Activated effector memory CD4-positive, alpha-beta T cell treated with Interleukin-2 at 50 U/mL for 16 hours (primary cell): ENCODE measurements around the gene DEXI.
"Not testable (repeated sequence)": the region's sequence is repeated elsewhere in the genome, so short reads cannot be mapped to it uniquely, and the experiment has no call there.

Source experiments
- DNase-seq: peaks from one replicate; pipeline ENCODE4 v3.0.0-alpha.2; 2020

The DEXI gene

DNA sequence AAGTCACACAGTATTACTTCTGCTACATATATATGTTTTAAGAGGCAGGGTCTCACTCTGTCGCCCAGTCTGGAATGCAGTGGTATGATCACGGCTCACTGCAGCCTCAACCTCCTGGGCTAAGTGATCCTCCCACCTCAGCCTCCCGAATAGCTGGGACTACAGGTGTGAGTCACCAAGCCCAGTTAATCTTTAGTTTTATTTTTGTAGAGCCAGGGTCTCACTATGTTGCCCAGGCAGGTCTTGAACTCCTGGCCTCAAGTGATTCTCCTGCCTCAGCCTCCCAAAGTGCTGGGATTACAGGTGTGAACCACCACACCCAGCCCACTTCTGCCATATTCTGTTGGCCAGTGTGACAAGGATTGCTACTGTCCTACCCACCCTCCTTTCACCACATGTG is 17.0 kb downstream of the DEXI start:
- not testable (repeated sequence) for DNase-seq

DNA sequence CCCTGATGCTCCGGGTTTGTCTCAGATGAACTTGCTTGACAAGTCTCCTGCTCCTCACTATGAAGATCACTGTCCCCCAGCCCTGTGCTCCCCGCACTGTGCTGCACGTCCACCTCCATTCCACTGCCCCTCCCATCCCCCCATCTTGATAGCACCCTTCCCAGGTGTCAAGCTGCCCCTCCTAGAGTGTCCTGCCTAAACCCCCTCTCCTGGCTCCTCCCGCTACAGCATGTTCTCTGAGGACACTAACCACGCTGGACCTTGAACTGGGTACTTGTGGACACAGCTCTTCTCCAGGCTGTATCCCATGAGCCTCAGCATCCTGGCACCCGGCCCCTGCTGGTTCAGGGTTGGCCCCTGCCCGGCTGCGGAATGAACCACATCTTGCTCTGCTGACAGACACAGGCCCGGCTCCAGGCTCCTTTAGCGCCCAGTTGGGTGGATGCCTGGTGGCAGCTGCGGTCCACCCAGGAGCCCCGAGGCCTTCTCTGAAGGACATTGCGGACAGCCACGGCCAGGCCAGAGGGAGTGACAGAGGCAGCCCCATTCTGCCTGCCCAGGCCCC is 18.5 kb downstream of the DEXI start:
- no peak for DNase-seq

DNA sequence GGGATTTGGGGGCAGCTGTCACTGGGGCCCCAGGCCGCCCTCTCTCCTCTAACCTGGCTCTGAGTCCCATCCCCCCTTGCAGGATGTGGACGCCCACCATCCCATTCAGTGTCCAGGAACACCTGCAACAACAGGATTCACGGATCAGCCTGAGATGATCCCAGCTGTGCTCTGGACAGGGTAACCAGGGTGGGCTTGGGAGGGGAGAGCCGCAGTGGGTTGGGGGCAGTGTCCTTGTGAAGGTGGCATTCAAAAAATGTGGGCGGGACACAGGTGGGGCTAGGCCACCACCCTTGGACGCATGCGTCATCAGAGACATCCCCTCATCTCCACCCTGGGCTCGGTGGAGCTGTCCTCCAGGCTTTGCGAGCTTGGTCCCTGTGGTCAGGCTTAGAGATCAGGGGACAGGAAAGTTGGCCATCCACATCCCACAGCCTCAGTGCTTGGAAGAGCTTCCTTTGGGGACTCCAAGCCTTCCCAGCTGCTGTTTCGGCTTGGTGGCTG is 19.1 kb downstream of the DEXI start:
- no peak for DNase-seq

DNA sequence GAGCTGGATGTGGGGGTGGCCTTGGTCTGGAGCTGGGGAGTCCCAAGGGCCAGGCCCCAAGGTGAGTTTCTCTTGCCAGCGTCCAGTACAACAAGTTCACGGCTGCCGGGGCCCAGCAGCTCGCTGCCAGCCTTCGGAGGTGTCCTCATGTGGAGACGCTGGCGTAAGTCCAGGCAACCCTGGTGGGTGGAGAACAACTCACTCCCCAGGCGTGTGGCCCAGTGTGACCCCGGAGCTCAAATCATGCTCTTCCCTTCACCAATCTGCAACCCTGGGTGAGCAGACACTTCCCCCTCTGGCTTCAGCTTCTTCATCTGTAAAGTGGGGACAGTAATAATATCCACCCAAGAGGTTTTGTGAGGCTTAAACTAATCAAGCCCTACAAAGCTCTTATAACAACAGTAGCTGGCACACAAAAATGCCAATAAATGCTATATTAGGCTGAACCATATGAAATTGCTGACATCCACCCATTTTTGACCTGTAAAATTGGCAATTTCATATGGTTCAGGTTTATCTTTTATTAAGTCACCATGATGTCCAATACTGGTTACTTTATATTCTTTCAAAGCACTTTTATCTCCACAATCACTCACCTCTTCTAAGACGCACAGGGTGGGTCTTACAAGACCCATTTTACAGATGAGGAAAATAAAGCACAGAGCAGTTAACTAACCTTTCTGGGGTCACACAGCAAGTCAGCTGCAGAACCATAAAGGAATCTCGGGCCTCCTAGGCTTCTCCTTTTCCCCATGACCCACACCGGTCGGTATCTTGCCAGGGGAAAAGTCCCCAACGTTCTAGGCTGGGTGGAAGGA is 19.7 kb downstream of the DEXI start:
- no peak for DNase-seq

DNA sequence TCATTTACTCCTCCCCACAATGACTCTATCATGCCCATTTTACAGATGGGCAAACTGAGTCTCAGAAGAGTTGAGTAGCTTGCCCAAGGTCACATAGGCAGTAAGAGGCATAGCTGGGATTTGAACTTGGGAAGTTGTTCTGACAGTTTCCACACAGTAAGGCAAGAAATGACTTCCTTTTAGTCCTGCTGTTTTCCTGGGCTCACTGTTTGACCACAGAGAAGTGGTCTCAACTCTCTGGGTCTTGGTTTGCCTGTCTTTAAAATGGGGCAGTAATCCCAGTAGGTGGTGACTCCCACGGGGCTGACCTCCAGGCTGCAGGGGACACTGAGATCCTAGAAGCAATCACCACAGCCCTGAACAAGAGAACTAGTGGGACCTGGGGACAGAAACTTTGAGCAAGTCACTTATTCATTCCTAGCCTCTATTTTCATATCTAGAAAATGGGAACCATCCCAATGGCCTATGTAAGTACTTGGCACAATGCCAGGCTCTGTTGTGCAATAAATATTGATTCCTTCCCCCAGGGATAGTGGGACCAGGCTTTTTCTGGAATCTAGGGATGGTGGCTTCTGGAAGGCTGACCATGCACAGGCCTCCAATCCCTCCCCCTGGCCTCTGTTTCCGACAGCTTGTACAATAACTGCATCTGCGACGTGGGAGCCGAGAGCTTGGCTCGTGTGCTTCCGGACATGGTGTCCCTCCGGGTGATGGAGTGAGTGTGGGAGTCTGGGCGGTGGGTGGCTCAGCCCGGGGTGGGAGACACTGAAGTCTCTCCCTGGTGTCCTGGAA is 20.5 kb downstream of the DEXI start:
- DNase-seq, result no peak

DNA sequence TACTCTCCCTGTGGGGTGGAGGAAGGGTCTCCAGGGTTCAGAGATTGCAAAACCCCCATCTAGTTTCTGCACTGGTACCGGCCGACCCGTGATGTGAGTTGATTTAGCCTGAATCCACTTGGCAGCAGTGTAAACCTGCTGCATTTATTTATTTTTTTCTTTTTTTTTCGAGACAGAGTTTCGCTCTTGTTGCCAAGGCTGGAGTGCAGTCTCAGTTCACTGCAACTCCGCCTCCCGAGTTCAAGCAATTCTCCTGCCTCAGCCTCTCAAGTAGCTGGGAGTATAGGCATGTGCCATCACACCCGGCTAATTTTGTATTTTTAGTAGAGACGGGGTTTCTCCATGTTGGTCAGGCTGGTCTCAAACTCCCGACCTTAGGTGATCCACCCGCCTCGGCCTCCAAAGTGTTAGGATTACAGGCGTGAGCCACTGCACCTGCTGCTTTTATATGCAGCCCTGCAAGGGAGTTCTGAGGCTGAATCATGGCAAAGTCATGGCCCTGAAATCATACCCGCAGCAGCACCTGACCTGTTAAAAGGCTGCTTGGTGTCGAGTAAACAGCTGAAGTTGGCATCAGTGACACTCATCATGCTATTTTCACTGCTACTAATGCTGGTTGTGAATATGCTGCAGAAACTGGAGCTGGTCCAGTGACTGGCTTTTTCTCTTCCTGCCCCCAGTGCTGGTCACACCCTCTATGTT is 21.4 kb downstream of the DEXI start:
- no peak for DNase-seq

DNA sequence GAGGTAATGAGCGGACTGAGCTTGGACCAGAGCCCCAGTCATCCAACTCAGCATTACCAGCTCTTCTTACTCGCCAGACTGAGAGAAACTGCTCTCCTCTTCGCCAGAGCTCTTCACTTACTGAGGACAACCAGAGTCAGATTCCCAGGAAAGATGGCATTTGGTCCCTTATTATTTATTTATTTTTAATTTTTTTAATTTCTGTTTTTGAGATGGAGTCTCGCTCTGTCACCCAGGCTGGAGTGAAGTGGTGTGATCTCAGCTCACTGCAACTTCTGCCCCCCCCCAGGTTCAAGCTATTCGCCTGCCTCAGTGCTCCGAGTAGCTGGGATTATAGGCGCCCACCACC is 23.3 kb downstream of the DEXI start:
- no peak for DNase-seq

DNA sequence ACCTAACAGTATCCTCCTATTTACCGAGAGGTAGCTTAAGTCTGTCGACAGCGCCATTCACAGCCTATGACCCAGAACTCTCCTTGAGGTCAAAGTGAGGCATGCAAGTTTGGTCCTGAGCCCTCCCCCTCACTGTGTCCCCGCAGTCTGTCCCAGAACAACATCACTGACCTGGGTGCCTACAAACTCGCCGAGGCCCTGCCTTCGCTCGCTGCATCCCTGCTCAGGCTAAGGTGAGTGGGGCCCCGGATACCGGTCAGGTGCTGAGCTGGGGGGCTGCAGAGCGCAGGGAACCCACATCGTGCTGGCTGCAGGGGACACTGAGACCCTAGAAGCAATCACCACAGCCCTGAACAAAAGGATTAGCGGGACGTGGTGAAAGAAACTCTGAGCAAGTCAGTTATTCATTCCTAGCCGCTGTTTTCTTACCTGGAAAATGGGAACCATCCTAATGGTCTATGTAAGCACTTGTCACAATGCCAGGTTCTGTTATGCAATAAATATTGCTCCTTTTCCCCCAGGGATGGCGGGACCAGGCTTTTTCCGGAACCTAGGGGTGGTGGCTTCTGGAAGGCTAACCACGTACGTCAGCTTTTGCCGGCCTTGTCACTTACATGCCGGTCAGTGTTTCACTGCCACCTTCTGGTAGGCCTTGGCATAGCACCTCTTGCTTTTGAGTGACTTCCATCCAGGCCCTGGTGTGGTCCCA is 23.8 kb downstream of the DEXI start:
- DNase-seq, result peak; percentile 68

DNA sequence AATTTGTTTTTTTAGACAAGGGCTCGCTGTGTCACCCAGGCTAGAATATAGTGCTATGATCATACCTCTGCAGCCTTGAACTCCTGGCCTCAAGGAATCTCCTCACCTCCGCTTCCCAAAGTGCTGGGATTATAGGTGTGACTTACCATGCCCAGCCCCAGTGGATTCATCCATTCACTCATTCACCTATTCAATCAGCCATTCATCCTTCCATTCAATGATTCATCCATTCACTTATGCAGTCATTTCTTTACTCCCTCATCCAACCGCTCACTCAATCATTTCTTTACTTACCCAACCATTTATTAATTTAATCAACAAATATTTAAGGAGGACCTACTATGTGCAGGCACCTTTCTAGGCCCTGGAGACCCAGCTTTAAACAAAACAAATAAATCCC is 25.7 kb downstream of the DEXI start:
- no peak for DNase-seq

DNA sequence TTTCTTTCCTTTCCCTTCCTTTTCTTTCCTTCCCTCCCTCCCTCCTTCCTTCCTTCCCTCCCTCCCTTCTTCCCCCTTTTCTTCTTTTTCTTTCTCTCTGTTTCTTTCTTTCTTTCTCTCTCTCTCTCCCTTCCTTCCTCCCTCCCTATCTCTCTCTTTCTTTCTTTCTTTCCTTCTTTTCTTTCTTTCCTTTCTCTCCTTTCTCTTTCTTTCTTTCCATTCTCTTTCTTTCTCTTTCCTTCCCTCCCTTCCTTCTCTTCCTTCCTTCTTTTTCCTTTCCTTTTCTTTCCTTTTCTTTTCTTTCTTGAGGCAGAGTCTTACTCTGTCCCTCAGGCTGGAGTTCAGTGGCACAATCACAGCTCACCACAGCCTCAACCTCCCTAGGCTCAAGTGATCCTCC is 31.0 kb downstream of the DEXI start:
- no peak for DNase-seq

DNA sequence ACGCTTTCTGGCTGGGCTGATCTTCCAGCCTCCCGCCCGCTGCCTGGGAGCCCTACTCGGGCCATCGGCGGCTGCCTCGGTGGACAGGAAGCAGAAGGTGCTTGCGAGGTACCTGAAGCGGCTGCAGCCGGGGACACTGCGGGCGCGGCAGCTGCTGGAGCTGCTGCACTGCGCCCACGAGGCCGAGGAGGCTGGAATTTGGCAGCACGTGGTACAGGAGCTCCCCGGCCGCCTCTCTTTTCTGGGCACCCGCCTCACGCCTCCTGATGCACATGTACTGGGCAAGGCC is 34.6 kb downstream of the DEXI start:
- no peak for DNase-seq

DNA sequence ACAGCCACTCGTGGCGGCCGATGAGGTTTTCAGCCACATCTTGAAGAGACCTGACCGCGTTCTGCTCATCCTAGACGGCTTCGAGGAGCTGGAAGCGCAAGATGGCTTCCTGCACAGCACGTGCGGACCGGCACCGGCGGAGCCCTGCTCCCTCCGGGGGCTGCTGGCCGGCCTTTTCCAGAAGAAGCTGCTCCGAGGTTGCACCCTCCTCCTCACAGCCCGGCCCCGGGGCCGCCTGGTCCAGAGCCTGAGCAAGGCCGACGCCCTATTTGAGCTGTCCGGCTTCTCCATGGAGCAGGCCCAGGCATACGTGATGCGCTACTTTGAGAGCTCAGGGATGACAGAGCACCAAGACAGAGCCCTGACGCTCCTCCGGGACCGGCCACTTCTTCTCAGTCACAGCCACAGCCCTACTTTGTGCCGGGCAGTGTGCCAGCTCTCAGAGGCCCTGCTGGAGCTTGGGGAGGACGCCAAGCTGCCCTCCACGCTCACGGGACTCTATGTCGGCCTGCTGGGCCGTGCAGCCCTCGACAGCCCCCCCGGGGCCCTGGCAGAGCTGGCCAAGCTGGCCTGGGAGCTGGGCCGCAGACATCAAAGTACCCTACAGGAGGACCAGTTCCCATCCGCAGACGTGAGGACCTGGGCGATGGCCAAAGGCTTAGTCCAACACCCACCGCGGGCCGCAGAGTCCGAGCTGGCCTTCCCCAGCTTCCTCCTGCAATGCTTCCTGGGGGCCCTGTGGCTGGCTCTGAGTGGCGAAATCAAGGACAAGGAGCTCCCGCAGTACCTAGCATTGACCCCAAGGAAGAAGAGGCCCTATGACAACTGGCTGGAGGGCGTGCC is 35.1 kb downstream of the DEXI start:
- DNase-seq, result no peak

DNA sequence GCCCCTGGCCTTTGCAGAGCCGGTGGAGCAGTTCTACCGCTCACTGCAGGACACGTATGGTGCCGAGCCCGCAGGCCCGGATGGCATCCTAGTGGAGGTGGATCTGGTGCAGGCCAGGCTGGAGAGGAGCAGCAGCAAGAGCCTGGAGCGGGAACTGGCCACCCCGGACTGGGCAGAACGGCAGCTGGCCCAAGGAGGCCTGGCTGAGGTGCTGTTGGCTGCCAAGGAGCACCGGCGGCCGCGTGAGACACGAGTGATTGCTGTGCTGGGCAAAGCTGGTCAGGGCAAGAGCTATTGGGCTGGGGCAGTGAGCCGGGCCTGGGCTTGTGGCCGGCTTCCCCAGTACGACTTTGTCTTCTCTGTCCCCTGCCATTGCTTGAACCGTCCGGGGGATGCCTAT is 35.8 kb downstream of the DEXI start:
- DNase-seq, result no peak

DNA sequence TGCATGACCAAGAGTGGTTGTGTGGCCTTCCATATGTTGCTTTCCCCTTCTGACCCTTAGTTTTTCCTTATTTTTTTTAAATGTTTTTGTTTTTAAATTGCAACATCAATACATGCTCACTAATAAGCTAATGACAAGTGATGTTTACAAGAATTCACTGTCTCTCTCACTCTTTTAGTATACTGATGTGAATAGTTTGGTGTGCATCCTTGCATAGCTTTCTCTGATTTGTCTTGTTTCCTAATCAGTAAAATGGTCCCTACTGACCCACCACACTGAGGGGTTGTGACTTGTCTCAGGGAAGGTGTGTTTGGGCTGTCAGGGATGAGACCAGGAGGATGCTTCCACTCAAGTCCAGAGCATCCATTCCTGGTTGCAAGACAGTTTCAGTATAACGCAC is 39.3 kb downstream of the DEXI start:
- no peak for DNase-seq

DNA sequence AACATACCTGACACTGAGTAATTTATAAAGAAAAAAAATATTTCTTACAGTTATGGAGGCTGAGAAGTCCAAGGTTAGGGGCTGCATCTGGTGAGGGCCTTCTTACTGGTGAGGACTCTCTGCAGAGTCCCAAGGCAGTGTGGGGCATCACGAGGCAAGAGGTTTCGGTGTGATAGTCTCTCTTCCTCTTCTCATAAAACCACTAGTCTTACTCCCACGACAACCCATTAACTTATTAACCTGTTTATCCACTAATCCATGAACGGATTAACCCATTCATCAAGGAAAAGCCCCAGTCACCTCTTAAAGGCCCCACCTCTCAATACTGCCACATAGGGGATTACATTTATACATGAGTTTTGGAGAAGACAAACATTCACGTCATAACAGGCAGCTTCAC is 45.1 kb downstream of the DEXI start:
- no peak for DNase-seq

DNA sequence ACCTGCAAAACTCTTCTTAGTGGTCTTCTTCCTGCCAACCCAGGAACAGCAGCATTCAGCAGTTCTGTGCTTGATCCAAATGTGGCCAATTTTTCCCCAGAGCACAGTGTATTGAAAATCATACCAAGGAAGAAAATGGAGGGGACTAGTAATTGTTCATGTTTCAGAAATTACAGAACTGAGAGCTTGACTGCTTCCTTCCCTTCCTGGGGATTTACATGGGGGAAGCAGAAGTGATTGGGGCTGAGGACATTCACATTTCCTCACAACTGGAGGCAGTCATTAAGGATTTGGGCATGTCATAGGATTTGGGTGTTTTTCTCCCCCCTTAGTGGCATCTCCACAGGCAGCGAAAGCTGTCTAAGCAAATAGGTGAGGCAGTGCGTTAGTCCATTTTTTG is 45.5 kb downstream of the DEXI start:
- DNase-seq, result no peak

DNA sequence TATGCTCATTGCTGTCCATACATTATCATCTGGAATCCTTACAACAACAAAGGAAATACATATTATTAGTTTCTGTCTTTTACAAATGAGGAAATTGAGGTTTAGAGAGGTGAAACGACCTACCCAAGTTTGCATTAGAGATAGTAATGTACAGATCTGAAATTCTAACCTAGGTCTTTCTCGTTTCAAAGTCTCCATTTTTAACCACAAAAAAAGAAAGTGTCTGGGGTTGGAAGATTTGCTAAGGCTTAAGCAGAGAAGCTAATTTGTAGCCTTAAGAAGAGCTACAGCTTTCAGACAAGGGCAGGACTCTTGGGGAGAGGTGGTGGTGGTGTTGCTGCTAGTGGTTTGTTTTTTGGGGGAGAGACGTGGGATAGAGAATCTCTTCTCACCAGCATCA is 46.1 kb downstream of the DEXI start:
- no peak for DNase-seq

DNA sequence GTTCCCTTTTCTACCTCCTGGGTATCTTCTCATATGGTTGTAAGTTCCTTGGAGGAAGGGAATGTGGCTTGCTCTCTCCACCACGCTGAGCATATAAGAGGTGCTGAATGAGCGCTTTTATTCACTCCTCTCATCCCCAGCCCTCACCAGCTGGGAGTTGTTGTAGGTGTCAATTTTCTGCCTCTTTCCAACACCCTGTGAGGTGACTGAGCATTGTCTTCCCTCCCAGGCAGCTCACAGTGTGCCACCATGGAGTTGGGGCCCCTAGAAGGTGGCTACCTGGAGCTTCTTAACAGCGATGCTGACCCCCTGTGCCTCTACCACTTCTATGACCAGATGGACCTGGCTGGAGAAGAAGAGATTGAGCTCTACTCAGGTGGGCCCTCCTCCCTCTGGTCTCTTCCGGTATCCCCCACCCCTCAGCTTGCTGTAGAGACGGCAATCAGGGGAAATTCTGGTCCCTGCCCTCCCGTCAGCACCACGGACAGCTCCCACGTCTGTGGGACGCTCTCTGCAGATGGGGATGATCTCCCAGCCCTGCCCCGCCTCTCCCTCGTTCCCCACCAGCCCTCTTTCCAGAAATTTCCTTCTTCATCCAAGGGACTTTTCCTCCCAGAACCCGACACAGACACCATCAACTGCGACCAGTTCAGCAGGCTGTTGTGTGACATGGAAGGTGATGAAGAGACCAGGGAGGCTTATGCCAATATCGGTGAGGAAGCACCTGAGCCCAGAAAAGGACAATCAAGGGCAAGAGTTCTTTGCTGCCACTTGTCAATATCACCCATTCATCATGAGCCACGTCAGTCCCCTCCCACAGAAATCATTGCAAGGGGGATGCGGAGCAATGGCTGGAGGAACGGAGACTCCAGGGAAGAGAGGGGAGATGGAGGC is 47.0 kb downstream of the DEXI start:
- peak; percentile 8 for DNase-seq

DNA sequence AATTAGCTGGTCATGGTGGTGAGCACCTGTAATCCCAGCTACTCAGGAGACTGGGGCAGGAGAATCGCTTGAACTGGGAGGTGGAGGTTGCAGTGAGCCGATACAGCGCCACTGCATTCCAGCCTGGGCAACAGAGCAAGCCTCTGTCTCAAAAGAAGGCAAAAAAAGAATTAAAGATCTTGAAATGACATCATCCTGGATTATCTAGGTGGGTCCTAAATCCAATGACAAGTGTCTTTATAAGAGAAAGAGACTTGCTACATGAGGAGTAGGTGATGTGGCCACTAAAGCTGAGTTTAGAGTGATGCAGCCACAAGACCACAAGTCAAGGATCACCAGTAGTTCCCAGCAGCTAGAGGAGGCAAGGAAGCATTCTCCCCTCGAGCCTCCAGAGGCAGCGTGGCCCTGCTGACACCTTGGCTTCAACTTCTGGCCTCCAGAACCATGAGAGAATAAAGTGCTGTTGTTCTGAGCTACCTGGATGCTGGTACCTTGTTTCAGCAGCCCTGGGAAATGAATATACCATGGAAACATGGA is 49.4 kb downstream of the DEXI start:
- DNase-seq, result no peak

DNA sequence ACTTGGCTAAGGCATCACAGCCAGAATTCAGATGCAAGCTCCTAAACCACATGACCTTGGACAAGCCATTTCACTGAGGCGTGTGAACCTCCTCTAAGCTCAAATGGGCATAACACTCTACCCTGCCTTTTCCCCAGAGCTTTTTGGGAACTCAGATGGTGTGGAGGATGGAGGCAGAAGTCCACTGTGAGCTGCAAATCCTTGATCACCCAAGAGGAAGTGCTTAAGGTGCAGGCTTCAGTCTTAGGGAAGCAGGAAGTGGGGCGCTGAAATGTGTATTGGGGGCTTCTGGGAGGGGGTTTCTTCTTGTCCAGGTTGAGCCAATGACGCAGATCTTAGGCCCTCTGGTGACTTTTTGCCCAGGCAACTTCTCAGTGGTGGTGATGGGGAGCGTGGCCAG is 52.4 kb downstream of the DEXI start:
- DNase-seq, result no peak
